IMR-90 (cell line): ENCODE results near the gene ANKDD1A. TPM values are rescaled to one million over a fixed set of nuclear protein-coding genes. Genes with fewer than 3 reads are reported as not detected.
A peak's percentile ranks its signal among the peaks of the same experiment; 100 is the strongest.

Experiments used
- ATAC-seq: fragments of 200-7000 bp; cut with Tn5 transposase; 2 replicates; pipeline ENCODE4 v1.9.1; 2020; ENCODE audit warnings: low read depth, mild to moderate bottlenecking, moderate library complexity
- BruUV-seq: library from RNA; stranded (reverse); fragments of 400-500 nt; replicated peaks from 2 replicates; lab custom pipeline; 2021; lab: Mats Ljungman, UMichigan
- CTCF ChIA-PET: fragments of 300-600 bp; formaldehyde crosslinking; extraction: SDS; loops from one replicate; lab custom pipeline; 2021; ENCODE audit warnings: antibody characterized with exemption; lab: Yijun Ruan, JAX
- POLR2A ChIA-PET: fragments of 300-600 bp; sonication (Branson Sonifier 250); formaldehyde crosslinking; loops from one replicate; lab custom pipeline; 2022; ENCODE audit warnings: antibody characterized with exemption; ENCODE audit not compliant: unreplicated experiment; lab: Charles Lee
- DNase-seq: peaks from one replicate; pipeline ENCODE4 v3.0.0; 2013
- H2AFZ ChIP-seq: replicated peaks from 2 replicates; pipeline ENCODE3; 2013; ENCODE audit warnings: low read length, mild to moderate bottlenecking; ENCODE audit not compliant: poor library complexity
- H2AK5ac ChIP-seq: 2 replicates; pipeline ENCODE4 v1.6.1; 2013; ENCODE audit warnings: low read depth, low read length, inconsistent platforms
- H2AK9ac ChIP-seq: replicated peaks from 2 replicates; pipeline ENCODE3; 2013; ENCODE audit warnings: mild to moderate bottlenecking, low read depth, low read length, moderate library complexity; ENCODE audit not compliant: poor library complexity
- H2BK120ac ChIP-seq: 2 replicates; pipeline ENCODE4 v1.6.1; 2013; ENCODE audit warnings: low read depth, low read length, inconsistent platforms
- H2BK15ac ChIP-seq: 3 replicates; pipeline ENCODE4 v1.6.1; 2013; ENCODE audit warnings: low read depth, low read length, inconsistent platforms
- H2BK20ac ChIP-seq: 2 replicates; pipeline ENCODE4 v1.6.1; 2013; ENCODE audit warnings: low read depth, mild to moderate bottlenecking, inconsistent platforms, low read length, moderate library complexity
- H2BK5ac ChIP-seq: 2 replicates; pipeline ENCODE4 v1.6.1; 2013; ENCODE audit warnings: mild to moderate bottlenecking, low read depth, low read length, inconsistent platforms; ENCODE audit not compliant: poor library complexity, severe bottlenecking
- H3K14ac ChIP-seq: replicated peaks from 2 replicates; pipeline ENCODE4 v1.6.1; 2013; ENCODE audit warnings: low read depth, low read length, inconsistent platforms
- H3K18ac ChIP-seq: 2 replicates; pipeline ENCODE4 v1.6.1; 2013; ENCODE audit warnings: low read depth, low read length, control low read depth
- H3K23ac ChIP-seq: 2 replicates; pipeline ENCODE4 v1.6.1; 2013; ENCODE audit warnings: low read depth, low read length, inconsistent platforms
- H3K27ac ChIP-seq: 2 replicates; pipeline ENCODE4 v1.5.1; 2013; ENCODE audit warnings: mild to moderate bottlenecking, control low read depth, low read length; ENCODE audit not compliant: insufficient read depth
- H3K27me3 ChIP-seq: 2 replicates; pipeline ENCODE4 v1.6.1; 2013; ENCODE audit warnings: low read length; ENCODE audit not compliant: control insufficient read depth, insufficient read depth
- H3K36me3 ChIP-seq: 2 replicates; pipeline ENCODE4 v1.6.1; 2013; ENCODE audit warnings: low read length, mixed read lengths; ENCODE audit not compliant: control insufficient read depth, insufficient read depth
- H3K4ac ChIP-seq: 2 replicates; pipeline ENCODE4 v1.6.1; 2013; ENCODE audit warnings: low read depth, low read length, inconsistent platforms
- H3K4me1 ChIP-seq: 2 replicates; pipeline ENCODE4 v1.6.1; 2013; ENCODE audit warnings: low read length, mixed read lengths; ENCODE audit not compliant: control insufficient read depth, insufficient read depth
- H3K4me2 ChIP-seq: 2 replicates; pipeline ENCODE4 v1.6.1; 2013; ENCODE audit warnings: low read depth, mild to moderate bottlenecking, control low read depth, low read length, moderate library complexity
- H3K4me3 ChIP-seq: 2 replicates; pipeline ENCODE4 v1.5.1; 2013; ENCODE audit warnings: low read depth, mild to moderate bottlenecking, control low read depth, low read length, moderate library complexity; ENCODE audit not compliant: insufficient read depth
- H3K56ac ChIP-seq: 2 replicates; pipeline ENCODE4 v1.6.1; 2013; ENCODE audit warnings: low read length, inconsistent platforms; ENCODE audit not compliant: insufficient read depth; ENCODE audit errors: extremely low read depth
- H3K79me1 ChIP-seq, 2 experiments: 2 replicates each; pipeline ENCODE4 v1.6.1; 2013; ENCODE audit warnings: low read length in 2 of 2, inconsistent platforms in 1 of 2, low read depth in 1 of 2
- H3K9ac ChIP-seq: 2 replicates; pipeline ENCODE4 v1.6.1; 2013; ENCODE audit warnings: low read depth, low read length, control low read depth
- H3K9me1 ChIP-seq: 2 replicates; pipeline ENCODE4 v1.6.1; 2013; ENCODE audit warnings: low read length, inconsistent platforms; ENCODE audit not compliant: insufficient read depth
- H3K9me3 ChIP-seq: 2 replicates; pipeline ENCODE4 v1.6.1; 2013; ENCODE audit warnings: low read length; ENCODE audit not compliant: control insufficient read depth, insufficient read depth
- H4K20me1 ChIP-seq: 2 replicates; pipeline ENCODE4 v1.6.1; 2013; ENCODE audit warnings: low read length, inconsistent platforms; ENCODE audit not compliant: insufficient read depth
- H4K5ac ChIP-seq: 2 replicates; pipeline ENCODE4 v1.6.1; 2013; ENCODE audit warnings: mild to moderate bottlenecking, low read depth, low read length, control low read depth
- H4K8ac ChIP-seq, 2 experiments: 2 replicates each; pipeline ENCODE4 v1.6.1; 2013; ENCODE audit warnings: low read depth in 2 of 2, low read length in 2 of 2, control low read depth in 1 of 2, inconsistent platforms in 1 of 2
- H4K91ac ChIP-seq: 2 replicates; pipeline ENCODE4 v1.6.1; 2013; ENCODE audit warnings: low read depth, low read length, inconsistent platforms; ENCODE audit not compliant: insufficient read depth
- CEBPB ChIP-seq: IDR thresholded peaks from 2 replicates; pipeline ENCODE4 v1.6.1; 2012; ENCODE audit warnings: low read depth, low read length, improper control_type of control experiment
- FOS ChIP-seq: fragments of 150-350 bp; IDR thresholded peaks from 2 replicates; pipeline ENCODE4 v1.6.1; 2016; ENCODE audit warnings: low read depth, low read length
- NFE2L2 ChIP-seq: fragments of 150-350 bp; IDR thresholded peaks from 2 replicates; pipeline ENCODE4 v1.6.1; 2016; ENCODE audit warnings: low read depth, mild to moderate bottlenecking, low read length
- POLR2A ChIP-seq: IDR thresholded peaks from 2 replicates; pipeline ENCODE4 v1.6.1; 2012; ENCODE audit warnings: mild to moderate bottlenecking, low read depth, low read length
- WGBS, 2 experiments: methylation state at CpG; one replicate each; pipeline versions ENCODE4 v1.1.5 to v1.1.7; 2013; ENCODE audit warnings: missing lambda C conversion rate in 2 of 2; ENCODE audit not compliant: insufficient read length in 1 of 2; ENCODE audit errors: extremely low coverage in 2 of 2; 5-methylcytosine and 5-hydroxymethylcytosine counted together
- dilution Hi-C: fragments of 300-500 bp; cut with HindIII; formaldehyde crosslinking; loops from one replicate; pipeline ENCODE4 v1.14.3; 2018; ENCODE audit warnings: low sequenced_read_pairs; ENCODE audit not compliant: unreplicated experiment
- in situ Hi-C: fragments of 300-500 bp; cut with MboI; formaldehyde crosslinking; loops from 3 replicates; pipeline ENCODE4 v1.14.3; 2019; ENCODE audit warnings: low sequenced_read_pairs, inconsistent platforms, mixed read lengths
- intact Hi-C: fragments of 100-400 bp; cut with micrococcal nuclease; formaldehyde crosslinking; loops from 2 replicates; pipeline ENCODE4 v1.10.0; 2022
- polyA plus RNA-seq, 3 experiments: library from polyadenylated mRNA; depleted of rRNA; stranded (reverse); fragments of >200 nt; gene quantifications; 2 replicates each; pipeline ENCODE4 v1.2.3, GENCODE V29; 2012; ENCODE audit warnings: low replicate concordance in 1 of 3
- total RNA-seq: library from RNA; depleted of rRNA; stranded (reverse); fragments of >200 nt; gene quantifications from 2 replicates; pipeline ENCODE4 v1.2.3, GENCODE V29; 2012

ANKDD1A gene
- total and polyA plus RNA-seq, 2 of the 4 experiments (the other 2 are of a cell fraction), result 3.6 to 4.9 TPM

DNA sequence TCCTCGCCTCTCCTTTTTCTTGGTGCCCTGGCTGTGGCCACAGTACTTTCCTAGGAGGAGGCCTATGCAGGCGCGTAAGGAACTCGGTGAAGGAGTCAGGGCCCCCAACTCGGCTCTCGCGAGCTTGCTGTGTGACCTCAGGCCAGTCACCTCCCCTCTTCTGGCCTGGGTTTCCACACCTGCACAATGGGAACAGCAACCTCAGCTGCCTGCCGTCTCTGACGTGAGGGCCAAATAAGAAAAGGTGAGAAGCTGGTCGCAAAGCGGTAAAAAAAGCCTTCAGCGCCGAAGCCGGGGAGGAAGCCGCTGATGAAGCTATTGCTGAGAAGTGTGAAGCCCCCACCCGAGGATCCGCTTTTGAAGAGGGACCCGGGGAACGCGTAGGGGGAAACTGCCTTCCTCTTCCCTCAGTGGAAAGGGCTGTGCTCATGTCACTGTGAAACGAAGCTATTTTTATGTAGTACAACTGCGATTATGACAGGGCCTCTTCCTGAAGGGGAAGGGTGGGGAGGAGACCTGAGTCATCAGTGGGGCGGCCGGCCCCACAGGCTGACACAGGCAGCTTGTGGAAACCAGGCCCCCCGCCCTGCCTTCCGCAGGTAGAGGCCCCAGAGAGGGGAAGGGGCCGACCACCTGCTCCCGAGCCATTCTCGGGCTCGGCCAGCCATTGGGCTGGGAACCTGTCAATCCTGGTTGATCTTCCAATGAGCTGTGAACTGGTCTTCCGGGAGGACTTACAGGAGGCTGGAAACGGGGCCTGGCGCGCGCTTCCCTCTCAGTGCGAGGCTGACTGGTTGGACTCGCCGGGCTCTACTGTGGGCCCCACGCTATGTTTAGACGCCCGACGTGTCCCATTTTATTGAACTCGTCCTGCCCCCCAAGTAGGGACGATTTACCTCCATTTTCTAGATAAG lies 18.0 kb upstream of the ANKDD1A start:
- Histone ChIP-seq H2AK5ac (peak overlapping the region; percentile 93), H3K79me1 (peaks cover 0 to 26% of the 10 kb centered on the region in 2 experiments; a peak in 2 of 4 replicates)

More for the DNA sequence above, 18.0 kb upstream of the ANKDD1A start:
- dilution Hi-C loops (no loop called here), in situ Hi-C loops (no loop called here), intact Hi-C loops (no loop called here)
- Histone ChIP-seq H4K8ac (peak overlapping the region; percentile 84 to 88), H2BK15ac (peak overlapping the region; percentile 30; the same call in 1 of the 3 replicates), H2BK5ac (peak overlapping the region; percentile 64), H3K4me3 (no peak overlapping the region), H3K27me3 (no peaks in the 10 kb centered on the region), H4K20me1 (no peaks in the 10 kb centered on the region), H2AK9ac (peak overlapping the region; percentile 77), H3K4me1 (peaks cover 40% of the 10 kb centered on the region), H3K9me1 (peaks cover 42% of the 10 kb centered on the region), H3K9me3 (no peaks in the 10 kb centered on the region), H3K56ac (no peak overlapping the region), H2AFZ (peak overlapping the region; percentile 95), H3K9ac (peak overlapping the region; percentile 11; the same call in 1 of the 2 replicates), H3K4me2 (peak overlapping the region; percentile 53), H3K18ac (peak overlapping the region; percentile 65), H3K4ac (peak overlapping the region; percentile 97), H2BK120ac (peak overlapping the region; percentile 89), H2BK20ac (peak overlapping the region; percentile 59), H4K91ac (peak overlapping the region; percentile 67), H3K27ac (peak overlapping the region; percentile 47), H3K36me3 (no peaks in the 10 kb centered on the region), H4K5ac (peak overlapping the region; percentile 90), H3K23ac (peak overlapping the region; percentile 72), H3K14ac (peak overlapping the region; percentile 93)
- no TSS peak for BruUV-seq
- 25% methylated on average over 20 of the region's 44 CpGs; no CpG with 5 or more reads in 1 of the 2 experiments for WGBS, 2 experiments
- ChIA-PET CTCF (interaction anchor here (0.7 to 1.4 kb wide), 2 partner anchors 53 to 58 kb away, joined by 4 to 6 read pairs; no protein-coding TSS in a partner anchor), POLR2A (interaction anchor here (0.5 kb wide), 1 partner anchor 10 kb away, joined by 3 read pairs; no protein-coding TSS in a partner anchor)
- ATAC-seq, result peak; percentile 85
- TF ChIP-seq POLR2A (0 out of 2 replicates have a peak, but pooled peaks have one; percentile 33), FOS (peak; percentile 35; the same call in 1 of the 2 replicates), CEBPB (peak; percentile 14; the same call in 1 of the 2 replicates), NFE2L2 (no peak)
- peak; percentile 93 for DNase-seq
